Activated CD8-positive, alpha-beta T cell treated with anti-CD3 and anti-CD28 coated beads for 36 hours (primary cell): Measurements from ENCODE around the gene PKIG. TPM values are rescaled to one million over a fixed set of nuclear protein-coding genes. Genes with fewer than 3 reads are reported as not detected.

ENCODE experiments used
- ATAC-seq: fragments of 200-7000 bp; cut with Tn5 transposase; one replicate; pipeline ENCODE4 v1.10.0; 2021; ENCODE audit warnings: mild to moderate bottlenecking, moderate library complexity
- CTCF ChIA-PET: fragments of 350-600 bp; sonication (Branson Sonifier 250); formaldehyde crosslinking; loops from one replicate; lab custom pipeline; 2021; ENCODE audit warnings: antibody characterized with exemption; lab: Charles Lee
- POLR2A ChIA-PET: fragments of 350-600 bp; sonication (Branson Sonifier 250); formaldehyde crosslinking; loops from one replicate; lab custom pipeline; 2021; ENCODE audit warnings: antibody characterized with exemption; lab: Charles Lee
- DNase-seq: peaks from one replicate; pipeline ENCODE4 v3.0.0-alpha.2; 2020
- H3K27ac Mint-ChIP-seq: one replicate; pipeline ENCODE4 v1.8.0; 2021; ENCODE audit warnings: mild to moderate bottlenecking, mixed read lengths
- H3K27me3 Mint-ChIP-seq: one replicate; pipeline ENCODE4 v1.8.0; 2021; ENCODE audit warnings: mixed read lengths
- H3K36me3 Mint-ChIP-seq: one replicate; pipeline ENCODE4 v1.8.0; 2021; ENCODE audit warnings: low read depth, mixed read lengths
- H3K4me1 Mint-ChIP-seq: one replicate; pipeline ENCODE4 v1.8.0; 2021; ENCODE audit warnings: low read depth, mixed read lengths
- H3K4me3 Mint-ChIP-seq: one replicate; pipeline ENCODE4 v1.8.0; 2021; ENCODE audit warnings: mild to moderate bottlenecking, moderate library complexity, mixed read lengths
- H3K9me3 Mint-ChIP-seq: one replicate; pipeline ENCODE4 v1.8.0; 2021; ENCODE audit warnings: mixed read lengths
- CTCF ChIP-seq: fragments of 200-600 bp; IDR thresholded peaks from one replicate; pipeline ENCODE4 v1.8.0; 2022; ENCODE audit warnings: antibody characterized with exemption, mild to moderate bottlenecking
- intact Hi-C: fragments of 100-400 bp; cut with micrococcal nuclease; formaldehyde crosslinking; loops from one replicate; pipeline ENCODE4 v1.10.0; 2022
- total RNA-seq, 2 experiments: library from RNA; stranded (reverse); gene quantifications; one replicate each; pipeline ENCODE4 v1.2.3, GENCODE V29; 2021

Gene PKIG
- total RNA-seq, 2 experiments from 2014 or later = 4.8 TPM

- no peak for DNase-seq
- intact Hi-C loops = no loop called here
- TF ChIP-seq CTCF = no peak
- peaks cover 4% of the 10 kb centered on the region for H3K36me3 Mint-ChIP-seq
- ChIA-PET POLR2A (no interaction called here), CTCF (interaction anchor here (1.1 to 2.3 kb wide), 2 partner anchors 27 to 211 kb away, joined by 3 to 6 read pairs; no protein-coding TSS in a partner anchor)
- no peak overlapping the region for H3K4me3 Mint-ChIP-seq
- no peaks in the 10 kb centered on the region for H3K9me3 Mint-ChIP-seq
- no peak for ATAC-seq
- H3K27ac Mint-ChIP-seq = no peak overlapping the region
- H3K27me3 Mint-ChIP-seq = no peaks in the 10 kb centered on the region
- peaks cover 9% of the 10 kb centered on the region for H3K4me1 Mint-ChIP-seq
These were observed 74.1 kb downstream of the PKIG start for GRCh38 chr20:44656448-44656847.

GRCh38 chr20:44657875-44658274 is 75.5 kb downstream of the PKIG start:
- no peaks in the 10 kb centered on the region for H3K27me3 Mint-ChIP-seq
- ATAC-seq (no peak), DNase-seq (no peak)
- peaks cover 6% of the 10 kb centered on the region for H3K36me3 Mint-ChIP-seq
- intact Hi-C loops = no loop called here
- no peak for TF ChIP-seq CTCF
- no peak overlapping the region for H3K27ac Mint-ChIP-seq
- CTCF ChIA-PET = no interaction called here
- H3K4me3 Mint-ChIP-seq = no peak overlapping the region
- POLR2A ChIA-PET = interaction anchor here (0.9 kb wide), 1 partner anchor 8 kb away, joined by 3 read pairs; no protein-coding TSS in a partner anchor
- H3K4me1 Mint-ChIP-seq = peaks cover 9% of the 10 kb centered on the region
- no peaks in the 10 kb centered on the region for H3K9me3 Mint-ChIP-seq

GRCh38 chr20:44658810-44659209 is 76.4 kb downstream of the PKIG start:
- no peak for TF ChIP-seq CTCF
- no peak overlapping the region for H3K27ac Mint-ChIP-seq
- ATAC-seq (no peak), DNase-seq (no peak)
- intact Hi-C loops = no loop called here
- CTCF ChIA-PET = no interaction called here
- H3K9me3 Mint-ChIP-seq = no peaks in the 10 kb centered on the region
- POLR2A ChIA-PET = interaction anchor here (0.9 kb wide), 1 partner anchor 9 kb away, joined by 3 read pairs; no protein-coding TSS in a partner anchor
- H3K4me1 Mint-ChIP-seq = peaks cover 6% of the 10 kb centered on the region
- H3K4me3 Mint-ChIP-seq = no peak overlapping the region
- H3K36me3 Mint-ChIP-seq = peaks cover 6% of the 10 kb centered on the region
- no peaks in the 10 kb centered on the region for H3K27me3 Mint-ChIP-seq

GRCh38 chr20:44659931-44660330 is 77.6 kb downstream of the PKIG start:
- ATAC-seq = no peak
- no peak for DNase-seq
- no peaks in the 10 kb centered on the region for H3K27me3 Mint-ChIP-seq
- ChIA-PET CTCF (interaction anchor here (1.2 kb wide), 1 partner anchor 25 kb away, joined by 3 read pairs; no protein-coding TSS in a partner anchor), POLR2A (no interaction called here)
- no peaks in the 10 kb centered on the region for H3K9me3 Mint-ChIP-seq
- no peak for TF ChIP-seq CTCF
- H3K36me3 Mint-ChIP-seq = peaks cover 6% of the 10 kb centered on the region
- intact Hi-C loops = no loop called here
- H3K4me3 Mint-ChIP-seq = no peak overlapping the region
- peak overlapping the region; percentile 21 for H3K27ac Mint-ChIP-seq
- peaks cover 7% of the 10 kb centered on the region for H3K4me1 Mint-ChIP-seq

GRCh38 chr20:44660581-44660980 is 78.2 kb downstream of the PKIG start:
- Mint-ChIP-seq H3K27me3 (no peaks in the 10 kb centered on the region), H3K4me1 (peaks cover 7% of the 10 kb centered on the region), H3K4me3 (no peak overlapping the region), H3K36me3 (peaks cover 6% of the 10 kb centered on the region), H3K27ac (peak overlapping the region; percentile 52), H3K9me3 (no peaks in the 10 kb centered on the region)
- no peak for TF ChIP-seq CTCF
- intact Hi-C loops = no loop called here
- ChIA-PET POLR2A (no interaction called here), CTCF (interaction anchor here (1.2 kb wide), 1 partner anchor 25 kb away, joined by 3 read pairs; no protein-coding TSS in a partner anchor)
- no peak for ATAC-seq
- no peak for DNase-seq
